ENCODE measurements around the gene PGAM2. TPM values are rescaled to one million over a fixed set of nuclear protein-coding genes. Genes with fewer than 3 reads are reported as not detected.

The PGAM2 gene
- total RNA-seq, 1 donor from 2014 or later, result 0.44 TPM

- H3K4me1 ChIP-seq, result no peaks in the 10 kb centered on the region
- no peak for ATAC-seq
- TF ChIP-seq CTCF (IDR thresholded peaks at IDR 0.05), result no peak
- no peaks in the 10 kb centered on the region for H3K9me3 ChIP-seq
- H3K27ac ChIP-seq, result no peak overlapping the region
- H3K4me3 ChIP-seq, result no peak overlapping the region
- intact Hi-C loops (cut with DNase I), result no loop called here
- no peak for DNase-seq
- peaks cover 93% of the 10 kb centered on the region for H3K36me3 ChIP-seq
- no peaks in the 10 kb centered on the region for H3K27me3 ChIP-seq (ENCODE audit: low read depth)
These were observed 7.3 kb downstream of the PGAM2 start for GRCh38 chr7:44057849-44058758.

- DNase-seq, result no peak
- no peak overlapping the region for H3K4me3 ChIP-seq
- peaks cover 100% of the 10 kb centered on the region for H3K36me3 ChIP-seq
- no peak overlapping the region for H3K27ac ChIP-seq
- no peaks in the 10 kb centered on the region for H3K27me3 ChIP-seq (ENCODE audit: low read depth)
- ATAC-seq, result no peak
- no peaks in the 10 kb centered on the region for H3K9me3 ChIP-seq
- intact Hi-C loops (cut with DNase I), result no loop called here
- no peaks in the 10 kb centered on the region for H3K4me1 ChIP-seq
- no peak for TF ChIP-seq CTCF (IDR thresholded peaks at IDR 0.05)
These were observed 8.1 kb downstream of the PGAM2 start for GRCh38 chr7:44057181-44057848.

DNA sequence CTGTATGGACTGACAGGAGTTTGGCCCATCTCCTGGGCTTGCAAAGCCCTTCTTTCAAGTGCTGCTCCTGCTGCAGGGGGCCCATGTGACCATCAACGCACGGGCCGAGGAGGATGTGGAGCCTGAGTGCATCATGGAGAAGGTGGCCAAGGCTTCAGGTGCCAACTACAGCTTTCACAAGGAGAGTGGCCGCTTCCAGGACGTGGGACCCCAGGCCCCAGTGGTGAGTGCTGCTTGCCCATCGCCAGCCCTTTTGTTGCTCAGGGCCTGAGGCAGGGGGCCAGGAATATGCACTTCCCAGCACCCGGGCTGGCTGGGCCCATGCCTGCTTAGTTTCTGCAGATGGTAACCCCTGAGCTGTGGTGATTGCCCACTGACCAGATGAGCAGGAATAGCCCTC, 8.7 kb downstream of the PGAM2 start:
- no peak overlapping the region for H3K27ac ChIP-seq
- intact Hi-C loops (cut with DNase I), result no loop called here
- H3K27me3 ChIP-seq (ENCODE audit: low read depth), result no peaks in the 10 kb centered on the region
- no peak for TF ChIP-seq CTCF (IDR thresholded peaks at IDR 0.05)
- H3K4me1 ChIP-seq, result no peaks in the 10 kb centered on the region
- DNase-seq (no peak), ATAC-seq (no peak)
- H3K4me3 ChIP-seq, result no peak overlapping the region
- peaks cover 100% of the 10 kb centered on the region for H3K36me3 ChIP-seq
- H3K9me3 ChIP-seq, result no peaks in the 10 kb centered on the region

DNA sequence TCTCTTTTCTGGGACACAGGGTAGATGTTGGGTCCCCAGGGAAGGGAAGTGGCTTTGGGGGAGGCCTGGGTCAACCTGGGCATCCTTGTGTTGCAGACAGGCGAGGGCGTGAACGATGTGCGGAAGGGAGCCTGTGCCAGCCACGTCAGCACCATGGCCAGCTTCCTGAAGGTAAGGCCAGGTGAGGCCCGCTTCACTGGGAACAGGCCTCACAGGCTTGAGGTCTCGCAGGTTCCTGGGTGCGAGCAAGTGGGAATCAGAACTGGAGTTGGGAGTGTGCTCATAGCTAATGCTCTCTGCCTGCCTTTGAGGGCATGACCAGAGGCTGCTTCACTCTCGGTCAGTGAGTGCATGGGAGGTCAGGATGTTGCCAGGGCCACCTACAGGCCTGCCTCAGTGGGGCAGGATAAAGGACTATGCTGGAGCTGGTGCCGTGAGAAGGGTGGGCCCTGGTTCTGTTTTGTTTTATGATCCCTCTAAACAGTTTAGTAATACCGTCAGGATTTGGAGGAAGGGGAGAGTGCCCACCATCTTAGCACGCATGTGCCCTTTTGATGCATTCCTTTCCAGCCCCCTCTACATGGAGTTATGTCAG, 12.5 kb downstream of the PGAM2 start:
- ATAC-seq (no peak), DNase-seq (no peak)
- H3K36me3 ChIP-seq, result peaks cover 88% of the 10 kb centered on the region
- no peak overlapping the region for H3K4me3 ChIP-seq
- peaks cover 22% of the 10 kb centered on the region for H3K4me1 ChIP-seq
- intact Hi-C loops (cut with DNase I), result no loop called here
- no peaks in the 10 kb centered on the region for H3K27me3 ChIP-seq (ENCODE audit: low read depth)
- no peak for TF ChIP-seq CTCF (IDR thresholded peaks at IDR 0.05)
- H3K27ac ChIP-seq, result no peak overlapping the region
- no peaks in the 10 kb centered on the region for H3K9me3 ChIP-seq

- Histone ChIP-seq H3K27ac (no peak overlapping the region), H3K36me3 (peaks cover 83% of the 10 kb centered on the region), H3K9me3 (no peaks in the 10 kb centered on the region), H3K4me1 (peaks cover 32% of the 10 kb centered on the region), H3K27me3 (ENCODE audit: low read depth) (no peaks in the 10 kb centered on the region), H3K4me3 (no peak overlapping the region)
- DNase-seq (no peak), ATAC-seq (no peak)
- intact Hi-C loops (cut with DNase I), result no loop called here
- no peak for TF ChIP-seq CTCF (IDR thresholded peaks at IDR 0.05)
These were observed 13.7 kb downstream of the PGAM2 start for GRCh38 chr7:44051611-44052220.

Measured in lower lobe of right lung (tissue), 2 donors.